Left lung (tissue), 10 donors: Measurements from ENCODE around the gene C1orf159. TPM values are rescaled to one million over a fixed set of nuclear protein-coding genes. Genes with fewer than 3 reads are reported as not detected.

ENCODE experiments used
- ATAC-seq: fragments of 200-7000 bp; cut with Tn5 transposase; one replicate; pipeline ENCODE4 v1.9.1; 2020; ENCODE audit warnings: moderate library complexity
- DNase-seq, 4 donors: peaks; one replicate each; pipeline ENCODE4 v3.0.0-alpha.2; 2013 to 2020
- H3K27ac ChIP-seq, 2 donors: fragments of 200-600 bp; sonication (generic) in 1 of 2; one replicate each; pipeline versions ENCODE4 v1.5.0 to v1.8.0; 2020 to 2021
- H3K27me3 ChIP-seq, 2 donors: fragments of 200-600 bp; sonication (generic) in 1 of 2; one replicate each; pipeline versions ENCODE4 v1.5.0 to v1.8.0; 2020 to 2021
- H3K36me3 ChIP-seq, 2 donors: fragments of 200-600 bp; sonication (generic) in 1 of 2; one replicate each; pipeline versions ENCODE4 v1.5.0 to v1.8.0; 2020 to 2021
- H3K4me1 ChIP-seq, 2 donors: fragments of 200-600 bp; one replicate each; pipeline ENCODE4 v1.8.0; 2021
- H3K4me3 ChIP-seq, 2 donors: fragments of 200-600 bp; sonication (generic) in 1 of 2; one replicate each; pipeline versions ENCODE4 v1.5.0 to v1.8.0; 2020 to 2021; ENCODE audit warnings: mild to moderate bottlenecking in 1 of 2
- H3K9me3 ChIP-seq, 2 donors: fragments of 200-600 bp; sonication (generic) in 1 of 2; one replicate each; pipeline versions ENCODE4 v1.5.0 to v1.8.0; 2020 to 2021
- CTCF ChIP-seq, 2 donors: fragments of 200-600 bp; sonication (generic) in 1 of 2; IDR thresholded peaks; one replicate each; pipeline versions ENCODE4 v1.5.0 to v1.8.0; 2021; ENCODE audit warnings: antibody characterized with exemption in 2 of 2
- intact Hi-C, 2 donors: fragments of 100-400 bp; cut with DNase I; formaldehyde crosslinking; loops; one replicate each; pipeline versions ENCODE4 v1.11.2 to v1.14.2; 2022
- polyA plus RNA-seq, 6 donors: library from polyadenylated mRNA; unstranded; fragments of 120-200 nt; gene quantifications; one replicate each; pipeline ENCODE4 v1.2.1, GENCODE V29; 2013; ENCODE audit not compliant: insufficient read length in 6 of 6
- total RNA-seq, 2 donors: library from RNA; stranded (reverse); fragmentation: NEBNext Ultra II Directional; extraction: Animal tissue kit (Norgen Biotek cat#: 25700); gene quantifications; one replicate each; pipeline ENCODE4 v1.2.1, GENCODE V29; 2021
- donor health status: DM: no; HTN: yes; CAD: no.
- donor health status: DM: no; HTN: no; CAD: no.

C1orf159 gene
- total and polyA plus RNA-seq, 8 donors = 7.7 to 16.0 (median 10.1) TPM

DNA sequence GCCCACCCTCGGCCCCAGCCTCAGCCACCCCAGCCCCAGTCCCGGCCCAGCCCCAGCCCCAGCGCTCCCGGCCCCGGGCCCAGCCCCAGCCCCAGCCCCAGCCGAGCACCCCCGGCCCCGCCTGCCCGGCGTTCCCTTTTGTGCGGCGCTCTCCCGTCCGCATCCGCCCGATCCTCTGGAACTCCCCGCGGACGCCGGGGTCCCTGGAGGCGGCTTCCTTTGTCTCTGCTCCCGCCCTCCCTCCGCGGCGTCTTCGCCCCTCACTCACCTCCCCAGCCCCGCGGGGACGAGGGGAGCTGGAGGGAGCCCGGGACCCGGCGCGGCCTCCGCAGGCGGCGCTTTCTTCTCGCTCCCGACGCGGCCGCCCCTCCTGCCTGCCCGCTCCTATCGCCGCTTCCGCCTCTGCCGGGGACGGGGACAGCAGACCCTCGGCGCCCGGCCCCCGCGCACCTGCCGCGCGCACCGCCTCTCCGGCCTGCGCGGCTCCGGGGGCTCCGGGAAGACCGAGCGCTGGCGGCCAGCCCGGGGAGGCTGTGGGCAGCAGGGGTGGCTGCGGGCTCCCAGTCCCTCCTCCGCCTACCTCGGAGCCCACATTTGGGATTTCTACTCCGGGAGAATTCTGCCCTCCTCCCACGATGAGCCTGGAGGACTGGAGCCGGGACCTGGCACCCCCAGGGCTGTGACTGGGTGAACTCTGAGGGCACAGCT, 82.0 kb downstream of the C1orf159 start:
- TF ChIP-seq CTCF (IDR thresholded peaks at IDR 0.05) = no peak
- Histone ChIP-seq H3K27me3 (peaks cover 13 to 75% of the 10 kb centered on the region in 2 donors), H3K9me3 (no peaks in the 10 kb centered on the region), H3K27ac (no peak overlapping the region), H3K4me3 (no peak overlapping the region), H3K4me1 (peaks cover 6 to 24% of the 10 kb centered on the region in 2 donors), H3K36me3 (no peaks in the 10 kb centered on the region)
- ATAC-seq = no peak
- intact Hi-C loops = no loop called here
- DNase-seq = no peak

GRCh38 chr1:1033009-1033587, 82.8 kb downstream of the C1orf159 start:
- intact Hi-C loops = no loop called here
- H3K4me1 ChIP-seq = peaks cover 6 to 23% of the 10 kb centered on the region in 2 donors
- DNase-seq (peak; percentile 72 to 91 (median 87)), ATAC-seq (peak; percentile 95)
- H3K9me3 ChIP-seq = no peaks in the 10 kb centered on the region
- peak; percentile 38 to 56 for TF ChIP-seq CTCF (IDR thresholded peaks at IDR 0.05)
- H3K4me3 ChIP-seq = peak overlapping the region; percentile 19 to 32
- H3K27ac ChIP-seq = no peak overlapping the region
- no peaks in the 10 kb centered on the region for H3K36me3 ChIP-seq
- H3K27me3 ChIP-seq = peaks cover 13 to 67% of the 10 kb centered on the region in 2 donors

GRCh38 chr1:1032424-1032823, 83.5 kb downstream of the C1orf159 start:
- no peak for TF ChIP-seq CTCF (IDR thresholded peaks at IDR 0.05)
- intact Hi-C loops = no loop called here
- no peaks in the 10 kb centered on the region for H3K36me3 ChIP-seq
- no peaks in the 10 kb centered on the region for H3K9me3 ChIP-seq
- H3K27me3 ChIP-seq = peaks cover 13 to 61% of the 10 kb centered on the region in 2 donors
- peak overlapping the region in 1 of 2 donors; percentile 32 for H3K4me3 ChIP-seq
- peaks cover 6 to 23% of the 10 kb centered on the region in 2 donors for H3K4me1 ChIP-seq
- ATAC-seq (peak; percentile 64), DNase-seq (no peak)
- no peak overlapping the region for H3K27ac ChIP-seq

Other genes with a start within 250 kb of the C1orf159 start
- gene SAMD11, start 192.2 kb downstream of the C1orf159 start, total RNA-seq = 10 to 100 TPM in 1 of 2 donors, 1 to 10 TPM in 1; 7.1 to 49.7 TPM
- 10 to 100 TPM; 24.6 to 61.5 (median 28.0) TPM for gene SAMD11, start 192.2 kb downstream of the C1orf159 start, polyA plus RNA-seq
- gene NOC2L, start 156.8 kb downstream of the C1orf159 start, total RNA-seq = 10 to 100 TPM; 44.9 to 76.8 TPM
- gene NOC2L, start 156.8 kb downstream of the C1orf159 start, polyA plus RNA-seq = 10 to 100 TPM; 49.3 to 63.0 (median 55.2) TPM
- 10 to 100 TPM; 11.8 to 17.9 TPM for gene KLHL17, start 155.5 kb downstream of the C1orf159 start, total RNA-seq
- gene KLHL17, start 155.5 kb downstream of the C1orf159 start, polyA plus RNA-seq = 10 to 100 TPM in 4 of 6 donors, 1 to 10 TPM in 2; 8.3 to 16.8 (median 11.2) TPM
- gene PLEKHN1, start 149.6 kb downstream of the C1orf159 start, total RNA-seq = 1 to 10 TPM; 3.8 to 5.1 TPM
- gene PLEKHN1, start 149.6 kb downstream of the C1orf159 start, polyA plus RNA-seq = 1 to 10 TPM in 1 of 6 donors, under 1 TPM in 5; 0.11 to 1.1 (median 0.49) TPM
- gene PERM1, start 134.0 kb downstream of the C1orf159 start, total RNA-seq = not detected
- under 1 TPM in 4 of 6 donors, not detected in 2; 0.27 to 0.45 (median 0.36) TPM for gene PERM1, start 134.0 kb downstream of the C1orf159 start, polyA plus RNA-seq
- gene HES4, start 116.0 kb downstream of the C1orf159 start, total RNA-seq = 10 to 100 TPM; 25.6 to 37.5 TPM
- gene HES4, start 116.0 kb downstream of the C1orf159 start, polyA plus RNA-seq = 10 to 100 TPM in 2 of 6 donors, 1 to 10 TPM in 4; 4.4 to 11.7 (median 8.7) TPM
- gene ISG15, start 102.6 kb downstream of the C1orf159 start, total RNA-seq = 10 to 100 TPM; 75.4 to 90.0 TPM
- gene ISG15, start 102.6 kb downstream of the C1orf159 start, polyA plus RNA-seq = 10 to 100 TPM in 5 of 6 donors, 1 to 10 TPM in 1; 8.3 to 18.5 (median 13.4) TPM
- gene AGRN, start 96.0 kb downstream of the C1orf159 start, total RNA-seq = 100 to 1,000 TPM in 1 of 2 donors, 10 to 100 TPM in 1; 96.8 to 208 TPM
- 100 to 1,000 TPM; 125 to 194 (median 149) TPM for gene AGRN, start 96.0 kb downstream of the C1orf159 start, polyA plus RNA-seq
- gene RNF223, start 41.8 kb downstream of the C1orf159 start, total RNA-seq = 1 to 10 TPM; 1.2 to 1.7 TPM
- under 1 TPM; 0.13 to 0.31 (median 0.16) TPM for gene RNF223, start 41.8 kb downstream of the C1orf159 start, polyA plus RNA-seq
- gene TTLL10, start 57.8 kb upstream of the C1orf159 start, total RNA-seq = 1 to 10 TPM in 1 of 2 donors, under 1 TPM in 1; 0.17 to 4.6 TPM
- gene TTLL10, start 57.8 kb upstream of the C1orf159 start, polyA plus RNA-seq = 1 to 10 TPM in 5 of 6 donors, under 1 TPM in 1; 0.63 to 3.0 (median 1.7) TPM
- gene TNFRSF18, start 90.5 kb upstream of the C1orf159 start, total RNA-seq = 1 to 10 TPM; 1.1 to 1.3 TPM
- under 1 TPM; 0.38 to 0.73 (median 0.51) TPM for gene TNFRSF18, start 90.5 kb upstream of the C1orf159 start, polyA plus RNA-seq
- 1 to 10 TPM; 2.8 to 3.5 TPM for gene TNFRSF4, start 98.1 kb upstream of the C1orf159 start, total RNA-seq
- 1 to 10 TPM; 2.0 to 4.5 (median 2.9) TPM for gene TNFRSF4, start 98.1 kb upstream of the C1orf159 start, polyA plus RNA-seq
- gene SDF4, start 115.9 kb upstream of the C1orf159 start, total RNA-seq = 100 to 1,000 TPM; 152 to 166 TPM
- 100 to 1,000 TPM in 2 of 6 donors, 10 to 100 TPM in 4; 86.7 to 124 (median 97.5) TPM for gene SDF4, start 115.9 kb upstream of the C1orf159 start, polyA plus RNA-seq
- gene B3GALT6, start 116.1 kb upstream of the C1orf159 start, total RNA-seq = 10 to 100 TPM; 12.6 to 25.2 TPM
- gene B3GALT6, start 116.1 kb upstream of the C1orf159 start, polyA plus RNA-seq = 10 to 100 TPM; 13.2 to 21.4 (median 17.8) TPM
- 1 to 10 TPM; 1.2 to 2.2 TPM for gene C1QTNF12, start 130.6 kb upstream of the C1orf159 start, total RNA-seq
- gene C1QTNF12, start 130.6 kb upstream of the C1orf159 start, polyA plus RNA-seq = 1 to 10 TPM in 2 of 6 donors, under 1 TPM in 4; 0.52 to 1.4 (median 0.78) TPM
- 10 to 100 TPM; 42.8 to 53.1 TPM for gene UBE2J2, start 157.8 kb upstream of the C1orf159 start, total RNA-seq
- 10 to 100 TPM; 45.1 to 68.6 (median 52.1) TPM for gene UBE2J2, start 157.8 kb upstream of the C1orf159 start, polyA plus RNA-seq
- 1 to 10 TPM; 2.1 to 4.3 TPM for gene SCNN1D, start 164.3 kb upstream of the C1orf159 start, total RNA-seq
- gene SCNN1D, start 164.3 kb upstream of the C1orf159 start, polyA plus RNA-seq = 10 to 100 TPM in 3 of 6 donors, 1 to 10 TPM in 3; 5.9 to 13.1 (median 9.4) TPM
- gene ACAP3, start 191.8 kb upstream of the C1orf159 start, total RNA-seq = 10 to 100 TPM; 56.4 to 60.2 TPM
- 10 to 100 TPM; 30.8 to 73.6 (median 41.1) TPM for gene ACAP3, start 191.8 kb upstream of the C1orf159 start, polyA plus RNA-seq
- 10 to 100 TPM; 17.4 to 18.3 TPM for gene PUSL1, start 192.5 kb upstream of the C1orf159 start, total RNA-seq
- gene PUSL1, start 192.5 kb upstream of the C1orf159 start, polyA plus RNA-seq = 10 to 100 TPM in 1 of 6 donors, 1 to 10 TPM in 5; 4.3 to 10.9 (median 7.8) TPM
- gene INTS11, start 208.6 kb upstream of the C1orf159 start, total RNA-seq = 10 to 100 TPM; 67.0 to 90.4 TPM
- 100 to 1,000 TPM; 106 to 166 (median 127) TPM for gene INTS11, start 208.6 kb upstream of the C1orf159 start, polyA plus RNA-seq
- gene CPTP, start 208.7 kb upstream of the C1orf159 start, total RNA-seq = 10 to 100 TPM; 24.5 to 25.2 TPM
- 10 to 100 TPM; 10.6 to 17.6 (median 13.5) TPM for gene CPTP, start 208.7 kb upstream of the C1orf159 start, polyA plus RNA-seq
- gene TAS1R3, start 215.2 kb upstream of the C1orf159 start, total RNA-seq = under 1 TPM; 0.20 to 0.37 TPM
- gene TAS1R3, start 215.2 kb upstream of the C1orf159 start, polyA plus RNA-seq = under 1 TPM; 0.23 to 0.75 (median 0.41) TPM
- 10 to 100 TPM; 67.4 to 81.2 TPM for gene DVL1, start 233.3 kb upstream of the C1orf159 start, total RNA-seq
- 10 to 100 TPM; 20.6 to 41.4 (median 28.5) TPM for gene DVL1, start 233.3 kb upstream of the C1orf159 start, polyA plus RNA-seq
- 100 to 1,000 TPM in 1 of 2 donors, 10 to 100 TPM in 1; 78.3 to 129 TPM for gene MXRA8, start 242.5 kb upstream of the C1orf159 start, total RNA-seq
- gene MXRA8, start 242.5 kb upstream of the C1orf159 start, polyA plus RNA-seq = 100 to 1,000 TPM; 113 to 151 (median 143) TPM